ENCODE measurements around the gene SORT1. TPM values are rescaled to one million over a fixed set of nuclear protein-coding genes. Genes with fewer than 3 reads are reported as not detected.

Gene SORT1
- polyA plus RNA-seq, 1 donor from 2014 or later: 33.3 TPM

GRCh38 chr1:109301874-109302273 lies 95.8 kb downstream of the SORT1 start:
- no peaks in the 10 kb centered on the region for H3K79me2 ChIP-seq (replicated peaks; ENCODE audit: insufficient read depth, low read length)
- H3F3A ChIP-seq (ENCODE audit: insufficient read depth, low read length, poor library complexity, severe bottlenecking): no peaks in the 10 kb centered on the region
- H3K27me3 ChIP-seq (ENCODE audit: insufficient read depth, low read depth, low read length): no peaks in the 10 kb centered on the region
- H3K4me2 ChIP-seq (ENCODE audit: low read length): no peak overlapping the region
- H3K9ac ChIP-seq (ENCODE audit: low read length): no peak overlapping the region
- H3K9me2 ChIP-seq (ENCODE audit: insufficient read depth, low read length): no peaks in the 10 kb centered on the region
- no peak overlapping the region for H3K4me3 ChIP-seq (ENCODE audit: low read length)
- H4K20me1 ChIP-seq (ENCODE audit: insufficient read depth): no peaks in the 10 kb centered on the region
- no peak overlapping the region for H3K27ac ChIP-seq (ENCODE audit: low read length)
- no peaks in the 10 kb centered on the region for H3K36me3 ChIP-seq (ENCODE audit: insufficient read depth, low read length)
- no peak for TF ChIP-seq EZH2 (IDR thresholded peaks at IDR 0.05; ENCODE audit: borderline replicate concordance, insufficient read depth, low read length, poor library complexity, severe bottlenecking)
- H2AFZ ChIP-seq (ENCODE audit: low read depth, low read length): no peak overlapping the region
- no peaks in the 10 kb centered on the region for H3K9me3 ChIP-seq (ENCODE audit: low read length)

- TF ChIP-seq REST (IDR thresholded peaks at IDR 0.05; ENCODE audit: borderline replicate concordance): no peak
- TF ChIP-seq MXI1 (conservative IDR thresholded peaks at IDR 0.05; ENCODE audit: poor library complexity, severe bottlenecking): no peak
- no peak for TF ChIP-seq EZH2 (IDR thresholded peaks at IDR 0.05; ENCODE audit: borderline replicate concordance, insufficient read depth, low read length, poor library complexity, severe bottlenecking)
- no peak for TF ChIP-seq TAF1 (IDR thresholded peaks at IDR 0.05; ENCODE audit: low read depth)
- TF ChIP-seq CTCF (IDR thresholded peaks at IDR 0.05; ENCODE audit: poor library complexity, severe bottlenecking): no peak
- no peak for TF ChIP-seq POLR2AphosphoS5 (IDR thresholded peaks at IDR 0.05)
- TF ChIP-seq EP300 (conservative IDR thresholded peaks at IDR 0.05; ENCODE audit: poor library complexity, severe bottlenecking): no peak
- no peak for TF ChIP-seq RAD21 (conservative IDR thresholded peaks at IDR 0.05)
- TF ChIP-seq SMC3 (conservative IDR thresholded peaks at IDR 0.05; ENCODE audit: poor library complexity): no peak
- no peak overlapping the region for H3K9ac ChIP-seq (ENCODE audit: low read length)
- no peaks in the 10 kb centered on the region for H3K27me3 ChIP-seq (ENCODE audit: insufficient read depth, low read depth, low read length)
- no peak overlapping the region for H3K27ac ChIP-seq (ENCODE audit: low read length)
- no peak overlapping the region for H3K4me3 ChIP-seq (ENCODE audit: low read length)
- H3K4me2 ChIP-seq (ENCODE audit: low read length): no peak overlapping the region
- no peaks in the 10 kb centered on the region for H4K20me1 ChIP-seq (ENCODE audit: insufficient read depth)
- H3K79me2 ChIP-seq (replicated peaks; ENCODE audit: insufficient read depth, low read length): no peaks in the 10 kb centered on the region
- H3K9me3 ChIP-seq (ENCODE audit: low read length): no peaks in the 10 kb centered on the region
- no peaks in the 10 kb centered on the region for H3F3A ChIP-seq (ENCODE audit: insufficient read depth, low read length, poor library complexity, severe bottlenecking)
- H3K36me3 ChIP-seq (ENCODE audit: insufficient read depth, low read length): no peaks in the 10 kb centered on the region
- no peak overlapping the region for H2AFZ ChIP-seq (ENCODE audit: low read depth, low read length)
- no peaks in the 10 kb centered on the region for H3K9me2 ChIP-seq (ENCODE audit: insufficient read depth, low read length)
Measured at GRCh38 chr1:109300650-109301151, 97.0 kb downstream of the SORT1 start.
